Activated naive CD4-positive, alpha-beta T cell treated with anti-CD3 and anti-CD28 coated beads for 36 hours (primary cell): ENCODE data around the gene ODAD4. TPM values are rescaled to one million over a fixed set of nuclear protein-coding genes. Genes with fewer than 3 reads are reported as not detected.

ENCODE experiments used
- CTCF ChIA-PET: fragments of 350-600 bp; sonication (Branson Sonifier 250); formaldehyde crosslinking; loops from one replicate; lab custom pipeline; 2021; ENCODE audit warnings: antibody characterized with exemption; lab: Charles Lee
- DNase-seq: peaks from one replicate; pipeline ENCODE4 v3.0.0-alpha.2; 2020
- H3K27ac Mint-ChIP-seq: one replicate; pipeline ENCODE4 v1.8.0; 2021; ENCODE audit warnings: mild to moderate bottlenecking, mixed read lengths
- H3K27me3 Mint-ChIP-seq: one replicate; pipeline ENCODE4 v1.8.0; 2021; ENCODE audit warnings: low read depth, mixed read lengths
- H3K36me3 Mint-ChIP-seq: one replicate; pipeline ENCODE4 v1.8.0; 2021; ENCODE audit warnings: low read depth, mixed read lengths
- H3K4me1 Mint-ChIP-seq: one replicate; pipeline ENCODE4 v1.8.0; 2021; ENCODE audit warnings: low read depth, mixed read lengths
- H3K4me3 Mint-ChIP-seq: one replicate; pipeline ENCODE4 v1.8.0; 2021; ENCODE audit warnings: mild to moderate bottlenecking, moderate library complexity, mixed read lengths
- H3K9me3 Mint-ChIP-seq: one replicate; pipeline ENCODE4 v1.8.0; 2021; ENCODE audit warnings: mixed read lengths
- intact Hi-C: fragments of 100-400 bp; cut with micrococcal nuclease; formaldehyde crosslinking; loops from one replicate; pipeline ENCODE4 v1.15.1; 2023
- total RNA-seq, 2 experiments: library from RNA; stranded (reverse); gene quantifications; one replicate each; pipeline ENCODE4 v1.2.3, GENCODE V29; 2021

ODAD4 gene
- total RNA-seq, 2 experiments from 2014 or later: 0.55 to 0.79 TPM

GRCh38 chr17:41967921-41968578 lies 37.6 kb downstream of the ODAD4 start:
- intact Hi-C loops: loop anchor here (2.0 kb wide), 2 partner anchors 49 to 103 kb away; partner anchors contain the start of genes ACLY and KLHL11
- CTCF ChIA-PET: interaction anchor here (1.3 to 10.6 kb wide), 2 partner anchors 53 to 438 kb away, joined by 4 to 117 read pairs; partner anchors contain the start of genes DNAJC7 and NKIRAS2
- Mint-ChIP-seq H3K4me3 (peak overlapping the region; percentile 80), H3K27me3 (no peaks in the 10 kb centered on the region), H3K9me3 (no peaks in the 10 kb centered on the region), H3K4me1 (peaks cover 44% of the 10 kb centered on the region), H3K27ac (peak overlapping the region; percentile 86), H3K36me3 (peaks cover 21% of the 10 kb centered on the region)
- no peak for DNase-seq

GRCh38 chr17:41968676-41969075 lies 38.3 kb downstream of the ODAD4 start:
- no peak for DNase-seq
- intact Hi-C loops: no loop called here
- Mint-ChIP-seq H3K4me3 (no peak overlapping the region), H3K27ac (peak overlapping the region; percentile 26), H3K36me3 (peaks cover 21% of the 10 kb centered on the region), H3K4me1 (peaks cover 44% of the 10 kb centered on the region), H3K9me3 (no peaks in the 10 kb centered on the region), H3K27me3 (no peaks in the 10 kb centered on the region)
- CTCF ChIA-PET: interaction anchor here (1.3 to 10.6 kb wide), 2 partner anchors 52 to 437 kb away, joined by 4 to 117 read pairs; partner anchors contain the start of genes DNAJC7 and NKIRAS2

- no peaks in the 10 kb centered on the region for H3K9me3 Mint-ChIP-seq
- no peaks in the 10 kb centered on the region for H3K27me3 Mint-ChIP-seq
- H3K4me3 Mint-ChIP-seq: no peak overlapping the region
- intact Hi-C loops: no loop called here
- H3K4me1 Mint-ChIP-seq: peaks cover 33% of the 10 kb centered on the region
- H3K27ac Mint-ChIP-seq: peak overlapping the region; percentile 4
- H3K36me3 Mint-ChIP-seq: peaks cover 22% of the 10 kb centered on the region
- no peak for DNase-seq
- CTCF ChIA-PET: no interaction called here
Observed at GRCh38 chr17:41970901-41971331, 40.5 kb downstream of the ODAD4 start.

GRCh38 chr17:41971721-41972523 lies 41.5 kb downstream of the ODAD4 start:
- CTCF ChIA-PET: interaction anchor here (0.6 to 1.0 kb wide), 2 partner anchors 8 to 36 kb away, joined by 3 read pairs; no protein-coding TSS in a partner anchor
- intact Hi-C loops: no loop called here
- Mint-ChIP-seq H3K36me3 (peaks cover 29% of the 10 kb centered on the region), H3K9me3 (no peaks in the 10 kb centered on the region), H3K4me3 (no peak overlapping the region), H3K27ac (no peak overlapping the region), H3K27me3 (no peaks in the 10 kb centered on the region), H3K4me1 (peaks cover 33% of the 10 kb centered on the region)
- no peak for DNase-seq

- Mint-ChIP-seq H3K27ac (no peak overlapping the region), H3K4me3 (no peak overlapping the region), H3K27me3 (no peaks in the 10 kb centered on the region), H3K4me1 (peaks cover 27% of the 10 kb centered on the region), H3K36me3 (peaks cover 32% of the 10 kb centered on the region), H3K9me3 (no peaks in the 10 kb centered on the region)
- CTCF ChIA-PET: interaction anchor here (1.0 kb wide), 1 partner anchor 9 kb away, joined by 3 read pairs; no protein-coding TSS in a partner anchor
- no peak for DNase-seq
- intact Hi-C loops: no loop called here
Observed at GRCh38 chr17:41972571-41973407, 42.4 kb downstream of the ODAD4 start.

GRCh38 chr17:41973408-41973811 lies 43.0 kb downstream of the ODAD4 start:
- no peak overlapping the region for H3K4me3 Mint-ChIP-seq
- H3K36me3 Mint-ChIP-seq: peaks cover 31% of the 10 kb centered on the region
- no peak overlapping the region for H3K27ac Mint-ChIP-seq
- H3K9me3 Mint-ChIP-seq: no peaks in the 10 kb centered on the region
- no peak for DNase-seq
- no peaks in the 10 kb centered on the region for H3K27me3 Mint-ChIP-seq
- CTCF ChIA-PET: no interaction called here
- H3K4me1 Mint-ChIP-seq: peaks cover 21% of the 10 kb centered on the region
- intact Hi-C loops: no loop called here

GRCh38 chr17:41974031-41974430 lies 43.6 kb downstream of the ODAD4 start:
- no peaks in the 10 kb centered on the region for H3K27me3 Mint-ChIP-seq
- no peak overlapping the region for H3K4me3 Mint-ChIP-seq
- peaks cover 19% of the 10 kb centered on the region for H3K4me1 Mint-ChIP-seq
- no peak for DNase-seq
- no peak overlapping the region for H3K27ac Mint-ChIP-seq
- H3K9me3 Mint-ChIP-seq: no peaks in the 10 kb centered on the region
- intact Hi-C loops: no loop called here
- CTCF ChIA-PET: no interaction called here
- H3K36me3 Mint-ChIP-seq: peaks cover 29% of the 10 kb centered on the region

- H3K36me3 Mint-ChIP-seq: peaks cover 24% of the 10 kb centered on the region
- CTCF ChIA-PET: interaction anchor here (1.4 kb wide), 1 partner anchor 12 kb away, joined by 5 read pairs; no protein-coding TSS in a partner anchor
- H3K27ac Mint-ChIP-seq: peak overlapping the region; percentile 53
- intact Hi-C loops: no loop called here
- peaks cover 14% of the 10 kb centered on the region for H3K4me1 Mint-ChIP-seq
- no peak for DNase-seq
- H3K9me3 Mint-ChIP-seq: no peaks in the 10 kb centered on the region
- no peak overlapping the region for H3K4me3 Mint-ChIP-seq
- H3K27me3 Mint-ChIP-seq: no peaks in the 10 kb centered on the region
Observed at GRCh38 chr17:41974658-41975057, 44.2 kb downstream of the ODAD4 start.

- Mint-ChIP-seq H3K27ac (peak overlapping the region; percentile 41), H3K36me3 (peaks cover 26% of the 10 kb centered on the region), H3K4me3 (no peak overlapping the region), H3K9me3 (no peaks in the 10 kb centered on the region), H3K4me1 (peaks cover 12% of the 10 kb centered on the region), H3K27me3 (no peaks in the 10 kb centered on the region)
- CTCF ChIA-PET: interaction anchor here (0.6 to 1.4 kb wide), 3 partner anchors 12 to 46 kb away, joined by 3 to 5 read pairs (median 4); no protein-coding TSS in a partner anchor
- no peak for DNase-seq
- intact Hi-C loops: no loop called here
Observed at GRCh38 chr17:41975099-41976083, 45.0 kb downstream of the ODAD4 start.

- H3K4me3 Mint-ChIP-seq: no peak overlapping the region
- no peaks in the 10 kb centered on the region for H3K27me3 Mint-ChIP-seq
- H3K4me1 Mint-ChIP-seq: peaks cover 6% of the 10 kb centered on the region
- peak overlapping the region; percentile 70 for H3K27ac Mint-ChIP-seq
- peaks cover 31% of the 10 kb centered on the region for H3K36me3 Mint-ChIP-seq
- no peaks in the 10 kb centered on the region for H3K9me3 Mint-ChIP-seq
- DNase-seq: no peak
- intact Hi-C loops: no loop called here
- CTCF ChIA-PET: interaction anchor here (0.6 to 1.4 kb wide), 2 partner anchors 13 to 45 kb away, joined by 3 to 5 read pairs; no protein-coding TSS in a partner anchor
Observed at GRCh38 chr17:41976142-41976768, 45.8 kb downstream of the ODAD4 start.
